DND-41 (cell line): ENCODE measurements around the gene NEXMIF.
"Not testable (repeated sequence)": the region's sequence is repeated elsewhere in the genome, so short reads cannot be mapped to it uniquely, and the experiment has no call there.

Experiments used
- CTCF ChIP-seq: IDR thresholded peaks from 2 replicates; pipeline ENCODE4 v1.5.1; 2012; ENCODE audit warnings: borderline replicate concordance, low read length, moderate library complexity, mild to moderate bottlenecking; ENCODE audit not compliant: poor library complexity, severe bottlenecking; ENCODE audit errors: extremely low read depth
- EZH2 ChIP-seq: IDR thresholded peaks from 3 replicates; pipeline ENCODE4 v1.6.1; 2012; ENCODE audit warnings: borderline replicate concordance, low read depth, mild to moderate bottlenecking, moderate library complexity, low read length, inconsistent platforms; ENCODE audit not compliant: severe bottlenecking

DNA sequence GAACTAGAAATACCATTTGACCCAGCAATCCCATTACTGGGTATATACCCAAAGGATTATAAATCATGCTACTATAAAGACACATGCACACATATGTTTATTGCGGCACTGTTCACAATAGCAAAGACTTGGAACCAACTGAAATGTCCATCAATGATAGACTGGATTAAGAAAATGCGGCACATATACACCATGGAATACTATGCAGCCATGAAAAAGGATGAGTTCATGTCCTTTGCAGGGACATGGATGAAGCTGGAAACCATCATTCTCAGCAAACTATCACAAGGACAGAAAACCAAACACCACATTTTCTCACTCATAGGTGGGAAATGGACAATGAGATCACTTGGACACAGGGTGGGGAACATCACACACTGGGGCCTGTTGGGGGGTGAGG lies 105.5 kb downstream of the NEXMIF start:
- not testable (repeated sequence) for TF ChIP-seq CTCF, EZH2
